AG04449 (cell line): ENCODE measurements around the gene PTPRF.
"Not testable (repeated sequence)": the region's sequence is repeated elsewhere in the genome, so short reads cannot be mapped to it uniquely, and the experiment has no call there.

ENCODE experiments used
- CTCF ChIA-PET: fragments of 350-600 bp; formaldehyde crosslinking; extraction: SDS; loops from one replicate; lab custom pipeline; 2021; ENCODE audit warnings: antibody characterized with exemption; lab: Yijun Ruan, JAX
- POLR2A ChIA-PET: fragments of 400-600, 350-600 bp; formaldehyde crosslinking; extraction: SDS; loops from one replicate; lab custom pipeline; 2020; ENCODE audit warnings: antibody characterized with exemption, inconsistent platforms; lab: Yijun Ruan, JAX
- DNase-seq: peaks from one replicate; pipeline ENCODE4 v3.0.0-alpha.2; 2010; ENCODE audit warnings: low read depth, low spot score
- H3K4me3 ChIP-seq: 2 replicates; pipeline ENCODE4 v1.5.1; 2011; ENCODE audit warnings: low read depth, mild to moderate bottlenecking, control low read depth, low read length
- TF ChIP-seq, protein P1 (sequence below): IDR thresholded peaks from one replicate; pipeline ENCODE4 v1.5.1; 2011; ENCODE audit warnings: mild to moderate bottlenecking, moderate library complexity, low read length, control low read depth, inconsistent platforms; ENCODE audit not compliant: insufficient read depth; ENCODE audit errors: missing control alignments

The PTPRF gene

DNA sequence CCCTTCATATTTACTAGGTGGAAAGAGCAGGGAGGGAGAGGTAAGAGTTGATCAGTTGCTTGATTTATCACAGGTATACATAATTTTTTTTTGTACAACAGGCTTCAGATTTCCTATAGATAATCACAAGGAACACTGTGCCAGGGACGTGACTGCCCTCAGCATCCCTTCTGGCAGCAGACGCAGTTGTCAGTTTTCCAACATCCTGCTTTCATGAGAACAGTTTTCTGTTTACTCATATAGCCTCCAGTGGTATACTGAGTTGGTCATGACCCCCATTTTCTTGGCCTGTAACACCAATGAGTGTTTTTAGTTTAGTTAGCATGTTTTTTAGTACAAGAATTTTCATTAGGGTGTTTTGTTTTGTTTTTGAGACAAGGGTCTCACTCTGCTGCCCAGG is 37.9 kb upstream of the PTPRF start:
- DNase-seq = no peak
- ChIA-PET POLR2A (no interaction called here), CTCF (interaction anchor here (1.5 kb wide), 1 partner anchor 34 kb away, joined by 5 read pairs; no protein-coding TSS in a partner anchor)
- H3K4me3 ChIP-seq = no peak overlapping the region
- TF ChIP-seq, protein P1, sequence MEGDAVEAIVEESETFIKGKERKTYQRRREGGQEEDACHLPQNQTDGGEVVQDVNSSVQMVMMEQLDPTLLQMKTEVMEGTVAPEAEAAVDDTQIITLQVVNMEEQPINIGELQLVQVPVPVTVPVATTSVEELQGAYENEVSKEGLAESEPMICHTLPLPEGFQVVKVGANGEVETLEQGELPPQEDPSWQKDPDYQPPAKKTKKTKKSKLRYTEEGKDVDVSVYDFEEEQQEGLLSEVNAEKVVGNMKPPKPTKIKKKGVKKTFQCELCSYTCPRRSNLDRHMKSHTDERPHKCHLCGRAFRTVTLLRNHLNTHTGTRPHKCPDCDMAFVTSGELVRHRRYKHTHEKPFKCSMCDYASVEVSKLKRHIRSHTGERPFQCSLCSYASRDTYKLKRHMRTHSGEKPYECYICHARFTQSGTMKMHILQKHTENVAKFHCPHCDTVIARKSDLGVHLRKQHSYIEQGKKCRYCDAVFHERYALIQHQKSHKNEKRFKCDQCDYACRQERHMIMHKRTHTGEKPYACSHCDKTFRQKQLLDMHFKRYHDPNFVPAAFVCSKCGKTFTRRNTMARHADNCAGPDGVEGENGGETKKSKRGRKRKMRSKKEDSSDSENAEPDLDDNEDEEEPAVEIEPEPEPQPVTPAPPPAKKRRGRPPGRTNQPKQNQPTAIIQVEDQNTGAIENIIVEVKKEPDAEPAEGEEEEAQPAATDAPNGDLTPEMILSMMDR = no peak

DNA sequence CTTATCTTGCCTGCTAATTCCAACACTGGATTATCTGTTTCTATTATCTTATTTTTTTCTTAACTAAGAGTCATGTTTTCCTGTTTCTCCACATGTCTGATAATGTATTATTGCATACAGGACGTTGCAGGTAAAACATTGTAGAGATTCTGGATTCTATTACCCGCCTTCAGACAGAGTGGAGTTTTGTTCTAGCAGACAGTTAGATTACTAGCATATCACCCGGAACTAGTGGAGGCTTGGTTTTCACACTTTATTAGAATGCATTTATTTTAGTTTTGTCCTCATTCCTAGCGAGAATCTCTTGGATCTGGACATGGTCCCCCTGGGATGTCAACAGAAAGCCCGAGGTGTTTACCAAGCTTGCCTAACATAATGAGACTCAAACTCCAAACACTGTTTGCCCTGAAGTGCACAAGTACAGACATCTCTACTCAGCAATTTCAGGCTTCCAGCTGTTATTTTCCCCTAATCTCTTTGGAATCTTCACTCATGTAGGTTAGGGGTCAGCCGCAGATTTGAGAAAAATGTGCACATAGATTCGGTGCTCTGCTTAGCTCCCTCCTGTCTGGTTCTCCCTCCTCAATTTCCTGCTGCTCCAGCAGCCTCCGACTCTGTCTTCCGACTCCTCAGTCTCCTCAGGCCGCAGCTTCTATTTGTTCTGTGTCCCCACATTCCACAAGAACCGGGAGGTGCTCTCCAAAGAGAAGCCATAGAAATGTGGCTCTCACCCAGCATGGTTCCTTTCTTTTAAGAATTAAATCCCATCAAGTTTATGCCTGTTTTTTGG is 36.8 kb upstream of the PTPRF start:
- no peak for DNase-seq
- TF ChIP-seq, protein P1 = no peak
- H3K4me3 ChIP-seq = no peak overlapping the region
- ChIA-PET CTCF (interaction anchor here (1.2 to 1.5 kb wide), 2 partner anchors 33 to 36 kb away, joined by 4 to 5 read pairs; no protein-coding TSS in a partner anchor), POLR2A (no interaction called here)

DNA sequence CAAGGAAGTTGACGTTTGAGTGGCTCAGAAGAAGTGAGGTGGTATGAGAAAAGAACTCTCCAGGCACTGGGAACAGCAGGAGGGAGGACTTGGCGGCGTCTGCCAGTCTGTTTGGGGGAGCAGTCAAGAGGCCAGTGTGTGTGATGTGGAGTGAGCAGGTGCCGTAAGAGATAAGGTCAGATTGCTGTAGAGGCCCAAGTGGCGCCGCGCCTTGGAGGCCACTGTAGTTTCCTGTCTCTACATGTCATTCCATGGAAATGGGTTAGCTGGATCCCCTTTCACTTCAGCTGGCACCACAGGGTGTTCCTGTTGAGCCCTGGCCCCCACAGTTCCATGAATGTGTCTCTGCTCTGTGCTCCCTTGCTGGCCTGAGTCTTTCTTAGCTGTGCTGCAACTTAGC is 35.5 kb upstream of the PTPRF start:
- CTCF ChIA-PET = no interaction called here
- no peak overlapping the region for H3K4me3 ChIP-seq
- TF ChIP-seq, protein P1 = no peak
- no peak for DNase-seq
- POLR2A ChIA-PET = no interaction called here

DNA sequence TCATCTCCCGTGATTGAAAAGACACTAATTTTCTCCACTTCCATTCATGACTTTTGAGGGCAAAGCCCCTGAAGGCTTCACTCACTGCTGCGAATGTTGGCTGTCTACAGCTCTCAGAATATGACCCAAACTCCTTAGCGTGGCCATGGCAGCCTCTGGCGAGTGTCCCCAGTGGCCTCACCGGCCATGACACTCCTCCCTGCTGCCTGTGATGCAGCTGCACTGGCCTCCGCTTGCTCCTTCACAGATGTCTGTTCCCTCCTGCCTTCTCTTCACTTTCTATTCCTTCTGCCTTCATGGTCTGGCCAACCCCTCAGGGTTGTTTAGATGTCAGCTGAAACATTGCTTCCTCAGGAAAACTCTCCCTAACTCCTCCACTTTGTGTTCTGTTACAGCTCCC is 30.8 kb upstream of the PTPRF start:
- no peak overlapping the region for H3K4me3 ChIP-seq
- DNase-seq = no peak
- ChIA-PET CTCF (interaction anchor here (0.6 to 1.0 kb wide), 2 partner anchors 27 to 154 kb away, joined by 3 to 4 read pairs; no protein-coding TSS in a partner anchor), POLR2A (no interaction called here)
- TF ChIP-seq, protein P1 = no peak

DNA sequence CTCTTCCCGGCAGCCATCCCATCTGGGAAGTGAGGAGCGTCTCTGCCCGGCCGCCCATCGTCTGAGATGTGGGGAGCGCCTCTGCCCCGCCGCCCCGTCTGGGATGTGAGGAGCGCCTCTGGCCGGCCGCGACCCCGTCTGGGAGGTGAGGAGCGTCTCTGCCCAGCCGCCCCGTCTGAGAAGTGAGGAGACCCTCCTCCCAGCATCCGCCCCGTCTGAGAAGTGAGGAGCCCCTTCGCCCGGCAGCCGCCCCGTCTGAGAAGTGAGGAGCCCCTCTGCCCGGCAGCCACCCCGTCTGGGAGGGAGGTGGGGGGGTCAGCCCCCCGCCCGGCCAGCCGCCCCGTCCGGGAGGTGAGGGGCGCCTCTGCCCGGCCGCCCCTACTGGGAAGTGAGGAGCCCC is 28.9 kb upstream of the PTPRF start:
- DNase-seq, CTCF ChIA-PET, POLR2A ChIA-PET, H3K4me3 ChIP-seq: not testable (repeated sequence)

DNA sequence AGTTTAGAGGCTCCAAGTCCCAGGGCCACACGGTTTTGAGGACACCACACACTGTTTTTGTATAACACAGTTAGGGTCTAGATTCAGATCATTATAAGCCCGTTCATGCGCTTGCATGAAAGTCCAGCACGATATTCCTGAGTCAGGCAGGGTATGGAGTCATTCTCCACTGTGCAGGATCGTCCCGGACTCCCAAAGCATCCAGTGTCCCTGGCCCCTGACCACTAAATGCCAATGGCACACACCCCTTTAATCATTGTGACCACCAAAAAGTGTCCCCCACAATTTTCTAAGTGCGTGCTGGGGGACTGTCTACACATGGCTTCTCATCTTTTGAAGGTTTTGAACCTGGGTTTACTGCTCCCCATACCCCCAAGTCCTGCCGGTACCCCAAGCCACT is 27.1 kb upstream of the PTPRF start:
- POLR2A ChIA-PET = no interaction called here
- CTCF ChIA-PET = no interaction called here
- DNase-seq = no peak
- TF ChIP-seq, protein P1 = no peak
- no peak overlapping the region for H3K4me3 ChIP-seq
